GM19438 (cell line): ENCODE data around the gene KRTAP10-12.

Source experiments
- ATAC-seq: cut with Tn5 transposase; IDR thresholded peaks from one replicate; pipeline ENCODE4 v1.9.1; 2021; ENCODE audit warnings: low read depth; ENCODE audit not compliant: unreplicated experiment

Gene KRTAP10-12

DNA sequence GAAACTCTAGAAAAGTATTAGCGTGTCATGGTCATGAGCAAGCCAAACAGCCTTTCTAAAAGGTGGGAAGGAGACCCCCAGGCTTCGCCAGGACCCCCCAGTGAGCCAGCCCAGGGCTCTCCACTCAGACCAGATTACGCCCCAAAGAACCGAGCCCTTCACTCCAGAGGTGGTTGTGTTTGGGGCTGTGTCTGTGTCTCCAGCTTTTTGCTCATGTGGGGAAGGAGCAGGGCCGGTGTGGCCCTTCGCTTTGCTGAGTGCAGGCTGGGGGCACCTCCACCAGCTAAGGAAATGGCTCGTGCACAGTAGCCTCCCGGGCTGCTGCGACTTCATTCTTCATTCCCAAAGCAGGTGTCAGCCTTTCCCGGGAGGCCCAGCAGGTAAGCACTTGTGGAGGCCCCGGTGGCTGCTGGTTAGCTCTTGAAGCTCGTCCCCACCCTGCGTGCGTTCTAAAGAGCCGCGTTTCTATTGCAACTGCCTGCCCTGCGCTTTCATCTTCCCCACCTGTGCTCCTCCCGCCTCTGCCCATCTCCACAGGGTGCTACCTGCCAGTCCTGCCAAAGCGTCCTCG, 13.9 kb downstream of the KRTAP10-12 start:
- no peak for ATAC-seq

DNA sequence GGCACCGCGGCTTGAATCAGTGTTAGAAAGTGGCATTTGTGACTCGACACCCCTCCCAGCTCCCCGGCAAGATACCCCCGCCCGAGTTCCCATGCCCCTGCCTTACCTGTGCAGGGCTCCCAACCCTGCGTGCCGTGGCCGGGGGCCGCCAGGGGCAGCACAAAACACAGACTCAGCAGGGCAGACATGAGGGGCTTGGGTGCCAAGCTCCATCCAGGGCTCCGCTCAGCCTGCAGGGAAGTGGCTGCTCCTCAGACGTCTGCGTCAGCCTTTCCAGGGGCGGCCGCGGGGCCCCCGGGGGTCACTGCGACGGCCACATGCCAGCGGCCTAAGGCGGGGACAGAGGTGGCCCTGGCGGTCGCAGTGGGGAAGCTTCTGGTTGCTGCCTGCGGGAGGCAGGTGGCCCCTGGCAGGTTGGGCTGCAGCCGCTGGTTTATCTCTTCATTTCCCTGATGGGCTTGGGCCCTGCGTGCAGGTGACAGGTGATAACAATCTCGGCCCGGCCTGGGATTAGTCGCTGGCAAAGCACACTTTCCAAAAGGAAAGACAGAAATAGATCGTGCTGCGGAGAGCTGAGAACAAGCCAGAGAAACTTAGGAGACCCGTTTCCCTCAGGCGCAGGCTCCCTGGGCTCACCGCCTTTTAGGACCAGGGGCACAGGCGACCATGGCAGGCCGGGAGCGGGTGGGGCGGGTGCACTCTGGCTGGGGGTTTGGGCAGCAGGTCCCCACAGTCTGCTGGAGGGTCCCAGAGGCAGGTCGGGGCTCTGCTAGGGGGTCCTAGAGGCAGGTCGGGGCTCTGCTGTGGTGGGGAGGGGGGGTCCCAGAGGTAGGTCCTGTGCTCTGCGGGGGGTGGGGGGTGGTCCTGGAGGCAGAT, 14.6 kb downstream of the KRTAP10-12 start, which contains the start of gene TSPEAR:
Gene TSPEAR, minus strand, starts transcription at position 246 of the 876 bp plus-strand sequence. Its CDS starts 58 bp downstream, at position 188.
- no peak for ATAC-seq

DNA sequence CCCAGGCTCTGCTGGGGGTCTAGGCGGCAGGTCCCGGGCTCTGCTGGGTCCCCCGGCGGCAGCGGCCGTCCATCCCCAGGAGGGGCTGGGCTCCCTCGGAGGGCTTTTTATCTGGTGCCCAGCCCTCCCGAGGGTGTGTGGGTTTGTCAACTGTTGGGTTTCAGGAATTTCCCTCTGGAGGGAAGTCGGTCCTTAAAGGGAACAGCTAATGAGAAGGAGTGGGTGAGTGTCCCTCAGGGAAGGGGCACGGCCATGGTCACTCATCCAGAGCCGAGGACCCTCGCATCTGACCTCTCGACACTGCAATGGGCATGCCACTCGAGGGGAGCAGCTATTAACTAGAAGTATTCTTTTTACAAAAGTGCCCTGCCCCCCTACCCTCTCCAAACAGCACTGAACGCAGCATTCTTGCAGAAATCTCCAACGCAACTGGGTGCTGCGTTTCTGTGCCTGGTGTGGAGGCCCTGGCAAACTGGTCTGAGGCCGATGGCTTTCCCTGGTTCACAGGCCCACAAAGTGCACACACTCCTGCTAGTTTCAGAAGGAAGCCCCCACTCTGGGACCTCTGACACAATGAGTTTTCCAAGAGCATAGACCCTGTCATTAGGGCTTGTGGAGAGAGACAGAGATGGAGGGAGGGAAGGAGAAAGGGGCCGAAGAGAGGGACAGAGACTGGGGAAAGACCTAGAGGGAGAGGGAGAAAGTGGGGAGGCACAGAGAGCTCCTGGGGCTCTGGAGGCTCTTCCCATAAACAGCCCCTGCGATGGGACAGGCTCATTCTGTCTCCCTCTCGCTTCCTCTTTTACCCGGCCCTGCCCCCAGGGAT, 15.4 kb downstream of the KRTAP10-12 start:
- no peak for ATAC-seq

DNA sequence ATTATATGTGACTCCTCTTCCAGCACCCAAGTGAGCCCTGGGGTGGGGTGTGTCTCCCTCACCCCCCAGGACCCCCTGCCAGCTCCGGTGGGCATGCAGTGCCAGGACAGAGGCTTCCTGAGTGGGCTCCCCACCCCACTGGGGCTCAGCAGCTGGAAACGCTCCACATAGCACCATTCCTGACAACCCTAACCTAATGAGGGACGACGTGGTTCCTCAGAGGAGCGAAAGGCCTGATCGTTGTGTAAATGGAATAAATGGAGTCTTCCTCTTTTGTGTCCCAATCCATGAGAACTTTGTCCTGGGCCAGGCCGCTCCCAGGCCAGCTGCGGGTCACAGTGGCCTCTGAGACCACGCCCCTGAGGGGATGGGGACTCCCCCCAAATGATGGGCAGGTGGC, 16.2 kb downstream of the KRTAP10-12 start:
- ATAC-seq, result no peak

DNA sequence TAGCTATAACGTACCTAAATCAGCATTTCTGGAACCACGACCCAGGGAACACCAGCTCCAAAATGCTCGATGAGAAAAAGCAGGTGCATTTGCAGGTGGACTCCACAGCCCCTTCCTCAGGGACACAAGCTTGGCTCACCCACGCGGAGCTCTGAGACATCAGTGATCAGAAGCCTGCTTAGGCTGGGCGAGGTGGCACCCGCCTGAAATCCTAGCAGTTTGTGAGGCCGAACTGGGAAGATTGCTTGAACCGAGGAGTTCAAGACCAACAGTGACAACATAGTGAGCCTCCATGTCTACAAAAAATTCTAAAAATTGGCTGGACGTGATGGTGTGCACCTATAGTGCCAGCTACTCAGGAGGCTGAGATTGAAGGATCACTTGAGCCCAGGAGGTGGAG, 16.9 kb downstream of the KRTAP10-12 start:
- ATAC-seq, result no peak

DNA sequence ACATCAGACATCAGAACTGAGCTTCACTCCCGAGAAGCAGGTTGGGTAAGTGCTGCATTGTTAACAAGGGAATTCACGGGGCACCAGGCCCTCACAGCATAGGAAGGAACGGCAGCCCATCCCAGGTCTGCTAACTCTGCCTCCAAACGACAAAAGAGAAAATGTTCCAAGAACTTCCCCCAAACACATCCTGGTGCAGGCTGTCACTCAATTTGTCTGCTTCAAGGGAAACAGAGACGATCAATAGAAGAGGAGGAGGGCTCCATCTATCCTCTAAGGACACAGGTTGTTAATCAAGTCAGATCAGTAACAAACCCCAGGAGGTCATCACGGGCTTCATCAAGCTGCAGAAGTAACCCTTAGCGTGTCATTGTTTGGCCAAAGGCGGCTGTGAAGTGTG, 17.9 kb downstream of the KRTAP10-12 start:
- ATAC-seq, result no peak

DNA sequence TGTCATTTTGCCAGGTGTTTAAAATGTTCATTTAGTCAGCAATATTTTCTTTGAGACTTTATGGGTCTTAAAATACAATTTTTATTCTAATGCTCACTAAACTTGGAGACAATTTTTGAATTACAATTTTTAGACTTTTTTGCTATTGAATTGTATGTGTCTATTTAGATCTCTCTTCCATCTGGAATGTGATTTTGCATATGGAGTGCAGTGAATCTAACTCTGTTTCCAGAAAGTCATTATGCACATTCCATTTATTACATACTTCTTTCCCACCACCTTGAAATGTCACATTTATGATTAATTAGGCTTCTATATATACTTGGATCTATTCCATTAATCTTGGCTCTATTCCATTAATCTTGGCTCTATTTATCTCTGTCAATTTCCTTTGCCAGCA, 20.0 kb downstream of the KRTAP10-12 start:
- no peak for ATAC-seq

DNA sequence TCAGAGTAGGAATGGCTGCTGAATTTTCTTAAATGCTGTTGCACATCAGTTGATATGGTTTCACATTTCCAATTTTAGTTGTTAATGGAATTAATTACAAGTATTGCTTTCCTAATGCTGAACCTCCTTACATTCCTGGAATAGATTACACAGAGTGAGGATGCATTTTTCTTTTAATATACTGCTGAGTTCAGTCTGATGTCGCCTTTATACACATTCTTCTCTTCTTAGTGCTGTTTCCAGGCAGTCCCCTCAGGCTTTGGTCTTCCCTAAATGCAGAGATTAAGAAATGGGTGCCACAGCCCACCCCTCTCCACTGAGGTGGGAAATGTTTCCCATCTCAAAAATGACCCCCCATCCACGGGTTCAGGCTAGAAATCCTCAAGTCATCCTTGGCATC, 21.1 kb downstream of the KRTAP10-12 start:
- no peak for ATAC-seq

DNA sequence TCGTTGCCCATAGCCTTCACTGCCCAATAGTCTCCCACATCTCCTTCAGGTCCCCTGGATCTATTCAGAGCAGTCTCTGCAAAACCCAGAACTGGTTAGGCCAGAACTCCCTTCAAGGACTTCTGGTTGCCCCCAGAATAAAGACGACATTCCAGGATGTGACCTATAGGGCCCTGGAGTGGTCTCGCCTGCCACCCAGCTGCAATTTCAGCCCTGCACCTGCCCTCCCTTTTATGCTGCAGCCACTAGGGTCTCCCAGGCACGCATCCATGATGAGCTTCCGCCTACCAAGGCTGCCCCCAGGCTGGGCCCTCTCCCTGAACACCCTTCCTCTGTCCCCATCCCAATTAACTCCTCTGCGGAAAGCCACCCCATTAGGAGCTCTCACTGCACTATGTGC, 21.6 kb downstream of the KRTAP10-12 start:
- no peak for ATAC-seq

DNA sequence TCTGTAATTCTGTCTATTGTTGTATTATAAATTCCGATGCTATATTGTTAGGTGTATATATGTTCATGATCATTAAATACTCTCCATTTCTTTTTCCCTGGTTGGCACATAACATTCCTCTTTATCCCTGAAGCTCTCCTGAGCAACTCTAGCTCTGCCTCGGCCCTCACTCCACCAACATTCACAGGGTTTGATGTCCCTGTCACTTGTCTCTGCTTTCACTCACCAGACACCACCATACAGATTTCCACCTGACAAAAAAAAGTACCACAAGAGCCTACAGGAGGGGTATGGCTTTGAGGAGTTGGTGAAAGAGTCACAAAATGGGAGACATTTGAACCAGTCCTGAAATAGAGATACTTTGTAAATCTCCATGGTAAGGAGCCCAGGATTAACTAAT, 23.2 kb downstream of the KRTAP10-12 start:
- ATAC-seq, result no peak

DNA sequence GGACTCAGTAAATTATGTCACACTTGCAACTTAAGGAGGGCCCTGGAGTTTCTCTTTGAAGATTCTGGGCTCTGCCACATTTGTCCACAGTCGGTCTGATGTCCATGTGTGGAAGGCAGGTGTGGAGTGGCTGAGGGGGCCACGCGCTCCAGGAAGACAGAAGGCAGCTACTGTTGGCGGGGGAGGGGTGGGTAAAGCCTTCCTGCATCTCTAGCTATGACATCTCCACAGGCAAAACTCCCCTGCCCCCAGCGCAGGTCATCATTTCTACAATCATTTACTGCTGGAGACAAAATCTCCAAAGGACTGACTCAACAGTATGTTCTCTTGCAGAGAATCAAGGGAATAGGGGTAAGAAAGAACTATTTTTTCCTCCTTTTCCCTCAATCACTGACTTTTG, 25.8 kb downstream of the KRTAP10-12 start:
- no peak for ATAC-seq

DNA sequence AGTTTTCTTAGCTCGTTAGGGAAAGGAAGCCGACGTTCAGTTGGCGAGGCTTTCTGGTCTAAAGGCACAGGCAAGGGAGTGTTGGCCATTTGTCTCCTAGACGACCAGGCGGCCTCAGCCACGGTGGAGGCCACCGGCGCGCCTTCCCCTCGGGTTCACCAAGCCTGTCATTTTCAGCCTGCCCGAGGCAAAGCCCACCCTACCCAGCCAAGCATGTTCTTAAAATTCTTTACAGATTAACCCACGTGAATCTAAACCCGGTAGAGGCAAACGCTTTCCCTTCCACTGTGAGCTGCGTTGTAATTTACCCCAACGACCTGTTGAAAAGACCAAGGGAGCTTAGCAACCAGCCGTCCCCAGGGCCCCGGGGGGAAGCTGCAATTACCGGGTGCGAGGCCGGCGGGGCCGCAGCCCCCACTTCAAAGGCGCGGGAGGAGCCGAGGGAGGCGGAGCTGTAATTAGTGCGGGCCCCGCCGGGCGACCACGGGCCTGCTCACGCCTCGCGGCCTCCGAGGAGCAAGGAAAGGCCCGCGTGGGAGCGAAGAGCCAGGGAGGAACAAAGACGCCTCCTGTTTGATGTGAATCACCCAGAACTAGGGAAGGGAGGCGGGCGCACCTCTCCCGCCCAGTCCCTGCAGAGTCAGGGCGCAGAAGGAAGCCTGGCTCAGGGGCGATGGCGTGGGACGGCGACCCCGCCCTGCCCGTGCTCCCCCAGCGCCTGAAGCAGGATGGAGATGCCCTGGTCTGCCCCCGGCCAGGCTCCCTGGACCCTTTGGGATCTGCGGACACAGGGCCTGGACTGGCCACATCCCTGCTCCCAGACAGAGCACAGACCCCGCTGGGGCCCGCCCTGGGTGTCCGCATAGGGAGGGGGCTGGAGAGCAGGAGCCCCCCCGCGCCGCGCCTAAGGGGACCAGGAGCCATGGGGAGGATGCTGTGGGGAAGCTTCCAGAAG, 26.5 kb downstream of the KRTAP10-12 start:
- no peak for ATAC-seq

DNA sequence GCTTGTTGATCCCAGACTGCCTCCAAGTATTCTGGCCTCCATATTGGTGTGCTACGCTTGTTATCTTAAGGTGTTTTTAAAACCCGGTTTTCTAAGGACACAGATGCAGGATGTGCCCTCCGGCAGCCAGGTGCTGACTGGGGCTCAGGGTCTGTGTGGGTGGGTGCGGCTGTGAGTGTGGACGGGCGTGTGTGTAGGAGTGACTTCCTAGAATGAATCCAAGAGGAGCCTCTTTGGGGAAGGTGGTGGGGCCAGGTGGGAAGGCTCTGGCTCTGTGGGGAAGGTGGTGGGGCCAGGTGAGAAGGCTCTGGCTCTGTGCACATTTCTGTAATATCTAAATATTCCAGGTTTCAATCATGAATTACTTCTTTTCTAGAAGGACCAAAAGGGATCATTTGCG, 27.2 kb downstream of the KRTAP10-12 start:
- no peak for ATAC-seq

DNA sequence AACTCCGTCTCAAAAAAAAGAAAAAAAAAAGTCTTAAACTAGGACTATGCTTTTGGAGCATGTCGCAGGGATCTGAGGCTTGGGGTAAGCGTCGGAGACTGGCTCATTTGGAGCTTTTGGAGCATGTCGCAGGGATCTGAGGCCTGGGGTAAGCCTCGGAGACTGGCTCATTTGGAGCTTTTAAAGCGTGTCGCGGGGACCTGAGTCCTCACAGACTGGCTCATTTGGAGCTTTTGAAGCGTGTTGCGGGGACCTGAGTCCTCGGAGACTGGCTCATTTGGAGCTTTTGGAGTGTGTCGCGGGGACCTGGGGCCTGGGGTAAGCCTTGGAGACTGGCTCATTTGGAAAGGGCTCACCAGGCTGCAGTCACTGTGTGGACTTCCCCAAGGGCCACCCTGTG, 28.0 kb downstream of the KRTAP10-12 start:
- no peak for ATAC-seq

DNA sequence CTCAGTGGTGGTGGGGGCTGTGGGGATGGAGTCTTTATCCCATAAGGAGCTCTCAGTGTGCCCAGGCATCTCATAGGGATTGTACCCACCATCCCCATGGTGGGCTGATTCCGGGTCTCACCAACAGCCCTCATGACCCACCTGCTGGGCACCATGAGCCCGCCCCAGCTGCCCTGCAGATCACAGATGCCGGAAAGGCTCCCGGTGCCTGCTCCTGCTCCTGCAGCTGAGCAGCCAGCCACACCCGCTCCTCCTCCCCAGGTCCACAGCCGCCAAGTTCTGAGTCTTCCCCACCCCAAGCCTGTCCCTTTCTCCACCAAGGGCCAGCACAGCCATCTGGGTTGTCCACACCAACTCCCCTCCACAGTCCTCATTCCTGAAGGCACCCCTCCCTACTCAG, 29.9 kb downstream of the KRTAP10-12 start:
- ATAC-seq, result no peak

DNA sequence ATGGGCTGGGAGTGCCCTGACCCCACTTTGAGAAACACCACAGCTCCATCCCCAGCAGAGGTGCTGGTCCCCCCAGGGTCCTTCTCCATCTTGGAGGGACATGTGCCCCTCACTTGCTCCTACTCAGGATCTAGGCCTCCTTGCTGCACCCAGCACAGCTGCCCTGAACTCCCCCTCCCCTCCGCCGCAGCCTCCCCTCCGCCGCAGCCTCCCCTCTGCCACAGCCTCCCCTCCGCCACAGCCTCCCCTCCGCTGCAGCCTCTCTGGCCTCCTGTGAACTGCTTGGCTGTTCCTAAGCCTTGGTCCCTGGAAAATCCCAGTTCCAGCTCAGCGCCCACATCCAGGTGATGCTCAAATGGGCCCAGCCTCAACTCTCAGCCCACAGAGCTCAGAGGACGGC, 30.3 kb downstream of the KRTAP10-12 start:
- no peak for ATAC-seq

DNA sequence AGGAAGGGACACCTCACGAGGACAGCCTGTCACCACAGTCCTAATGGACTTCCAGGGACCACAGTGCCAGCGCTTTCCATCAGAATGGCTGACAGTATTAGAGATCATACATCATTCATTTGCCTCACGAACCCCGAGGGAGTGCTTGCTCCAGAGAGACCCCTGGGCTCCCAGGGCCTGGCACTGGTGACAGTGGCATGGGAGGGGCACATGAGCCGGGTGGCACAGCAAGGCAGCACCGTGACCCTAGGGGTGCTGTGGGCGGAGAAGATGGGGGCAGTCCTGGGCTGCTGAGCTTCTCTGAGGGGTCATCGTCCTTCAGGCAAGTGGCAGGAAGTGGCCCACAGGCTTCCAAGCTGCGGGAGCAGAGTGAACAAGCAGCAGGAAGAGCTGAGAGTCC, 30.8 kb downstream of the KRTAP10-12 start:
- ATAC-seq, result no peak

DNA sequence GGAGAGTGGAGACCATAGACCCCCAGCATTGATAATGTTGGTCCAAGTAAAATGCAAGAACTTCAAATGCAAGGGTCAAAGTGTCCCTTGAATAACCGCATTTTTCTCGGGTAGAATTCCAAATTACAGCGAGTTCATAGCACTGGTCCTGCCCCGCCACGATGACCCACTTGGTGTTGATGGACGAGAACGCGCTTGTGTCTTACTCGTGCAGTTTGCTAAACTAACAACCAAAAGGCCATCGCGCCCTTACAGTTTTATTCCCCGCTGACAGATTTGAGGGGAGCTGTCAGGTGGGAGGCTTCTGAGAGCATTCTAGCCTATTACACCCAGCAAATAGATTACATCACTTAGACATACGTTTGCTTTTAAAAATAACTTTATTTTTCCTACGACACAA, 31.7 kb downstream of the KRTAP10-12 start:
- ATAC-seq, result no peak

DNA sequence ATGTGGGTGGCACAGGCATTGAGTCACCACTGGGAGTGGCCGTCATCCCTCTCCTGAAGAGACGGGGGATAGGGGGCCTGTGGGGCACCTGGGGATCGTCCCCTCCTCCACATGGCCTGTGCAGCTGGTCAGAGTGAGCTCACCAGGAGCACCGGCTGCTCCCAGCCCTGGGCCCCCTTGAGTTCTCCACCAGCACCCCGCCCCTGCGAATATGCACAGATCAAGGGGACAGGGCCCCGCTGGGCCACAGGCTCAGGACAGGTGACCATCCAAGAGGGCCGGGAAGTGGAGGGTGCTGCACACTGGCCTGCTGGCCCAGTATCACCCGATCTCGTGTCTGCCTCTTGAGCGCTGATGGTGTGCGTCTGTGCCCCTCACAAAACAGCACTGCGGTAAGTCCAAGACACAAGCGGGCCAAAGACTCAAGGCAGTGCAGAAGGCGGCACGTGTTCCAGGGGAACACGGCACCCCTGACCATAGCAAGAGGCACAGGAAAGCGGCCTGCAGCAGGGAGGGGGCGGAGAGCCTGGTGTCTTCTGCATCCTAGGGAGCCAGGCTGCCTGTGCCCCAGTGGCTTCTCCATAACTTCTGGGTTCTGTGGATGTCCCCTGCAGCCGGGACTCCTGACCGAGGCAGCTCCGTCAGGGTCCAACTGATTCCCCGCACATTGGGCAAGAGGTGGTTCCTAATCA, 32.5 kb downstream of the KRTAP10-12 start:
- no peak for ATAC-seq

DNA sequence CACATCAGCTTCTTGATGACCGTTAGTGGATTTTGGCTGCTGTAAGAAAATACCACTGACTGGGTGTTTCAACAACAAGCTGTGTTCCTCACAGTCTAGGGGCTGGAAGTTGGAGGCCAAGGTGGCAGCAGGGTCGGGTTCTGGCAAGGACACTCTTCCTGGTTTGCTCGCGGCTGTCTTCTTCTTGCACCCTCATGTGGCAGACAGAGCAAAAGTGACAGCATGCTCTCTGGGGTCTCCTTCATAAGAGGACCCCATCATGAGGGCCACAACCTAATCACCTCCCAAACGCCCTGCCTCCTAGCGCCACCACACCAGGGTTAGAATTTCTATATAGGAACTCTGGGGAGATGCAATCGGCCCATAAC, 33.0 kb downstream of the KRTAP10-12 start:
- no peak for ATAC-seq
